ENCODE data around the gene DNAJC11.
"Not testable (repeated sequence)": the region's sequence is repeated elsewhere in the genome, so short reads cannot be mapped to it uniquely, and the experiment has no call there.

The DNAJC11 gene, protein sequence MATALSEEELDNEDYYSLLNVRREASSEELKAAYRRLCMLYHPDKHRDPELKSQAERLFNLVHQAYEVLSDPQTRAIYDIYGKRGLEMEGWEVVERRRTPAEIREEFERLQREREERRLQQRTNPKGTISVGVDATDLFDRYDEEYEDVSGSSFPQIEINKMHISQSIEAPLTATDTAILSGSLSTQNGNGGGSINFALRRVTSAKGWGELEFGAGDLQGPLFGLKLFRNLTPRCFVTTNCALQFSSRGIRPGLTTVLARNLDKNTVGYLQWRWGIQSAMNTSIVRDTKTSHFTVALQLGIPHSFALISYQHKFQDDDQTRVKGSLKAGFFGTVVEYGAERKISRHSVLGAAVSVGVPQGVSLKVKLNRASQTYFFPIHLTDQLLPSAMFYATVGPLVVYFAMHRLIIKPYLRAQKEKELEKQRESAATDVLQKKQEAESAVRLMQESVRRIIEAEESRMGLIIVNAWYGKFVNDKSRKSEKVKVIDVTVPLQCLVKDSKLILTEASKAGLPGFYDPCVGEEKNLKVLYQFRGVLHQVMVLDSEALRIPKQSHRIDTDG

DNA sequence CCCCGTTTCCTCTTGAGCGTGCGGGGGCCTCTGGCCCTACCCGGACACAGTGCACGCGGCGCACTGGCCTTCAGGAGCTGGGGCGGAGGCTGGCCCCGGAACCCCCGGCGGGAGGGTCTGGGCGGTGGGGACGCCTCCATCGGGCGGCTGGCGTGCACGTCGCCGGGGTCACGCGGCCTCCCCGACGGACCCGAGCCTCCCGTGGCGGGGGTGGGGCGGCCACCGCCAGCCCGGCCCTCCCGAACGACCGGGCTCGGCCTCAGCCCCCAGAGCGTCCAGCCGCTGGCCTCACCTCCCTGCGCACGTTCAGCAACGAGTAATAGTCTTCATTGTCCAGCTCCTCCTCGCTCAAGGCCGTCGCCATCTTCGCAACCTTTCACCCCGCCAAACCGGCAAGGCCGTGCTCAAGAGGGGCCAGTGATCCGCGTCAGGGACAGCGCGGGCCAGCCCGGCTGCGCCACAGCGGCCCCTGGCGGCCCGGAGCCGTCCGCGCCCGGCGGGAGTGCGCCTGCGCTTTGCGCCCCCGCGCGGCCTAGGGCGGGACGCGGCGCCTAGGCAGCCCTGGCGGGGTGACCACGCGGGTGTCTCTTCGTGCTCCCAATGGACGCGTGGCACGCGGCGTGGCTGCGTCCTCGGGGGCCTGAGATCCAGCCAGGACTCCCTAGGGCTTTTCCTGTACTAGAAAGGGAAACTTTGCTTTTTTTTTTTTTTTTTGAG lies at the start of gene DNAJC11:
Gene DNAJC11 (minus strand): TSS at position 380 of the 717 bp plus-strand sequence. CDS start 16 bp downstream, at position 364.
- peak; percentile 37 for DNase-seq

DNA sequence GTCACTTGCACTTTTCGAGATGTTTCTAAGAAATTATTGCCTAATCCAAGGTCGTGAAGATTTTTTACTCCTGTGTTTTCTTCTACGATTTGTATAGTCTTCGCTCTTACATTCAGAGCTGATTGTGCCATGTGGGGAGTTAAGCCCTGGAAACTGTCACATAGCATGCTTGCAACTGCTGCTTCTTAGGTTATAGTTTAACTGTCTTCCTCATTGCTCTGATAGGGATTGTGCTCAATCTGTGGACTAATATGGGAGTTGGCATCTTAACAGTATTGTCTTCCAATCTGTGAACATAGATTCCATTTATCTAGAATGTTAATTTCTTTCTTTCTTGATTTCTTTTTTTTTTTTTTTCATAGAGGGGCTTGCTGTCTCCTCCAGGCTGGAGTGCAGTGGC lies 48.9 kb upstream of the DNAJC11 start:
- no peak for DNase-seq

DNA sequence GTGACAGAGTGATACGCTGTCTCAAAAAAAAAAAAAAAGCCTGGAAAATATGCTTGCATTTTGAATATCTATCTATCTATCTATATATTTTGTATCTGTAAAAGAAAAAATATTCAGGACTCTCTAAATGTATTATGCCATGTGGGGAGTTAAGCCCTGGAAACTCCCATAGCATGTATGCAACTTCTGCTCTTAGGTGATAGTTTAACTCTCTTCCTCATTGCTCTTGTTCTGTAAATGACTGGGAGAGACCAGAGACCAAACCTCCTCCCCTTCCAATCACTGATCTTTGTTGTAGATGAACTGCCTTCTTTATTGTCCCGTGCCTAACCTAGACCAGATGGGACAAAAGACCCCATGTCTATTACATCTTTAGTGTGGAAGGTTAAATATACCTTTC lies 46.1 kb upstream of the DNAJC11 start:
- DNase-seq, result no peak

DNA sequence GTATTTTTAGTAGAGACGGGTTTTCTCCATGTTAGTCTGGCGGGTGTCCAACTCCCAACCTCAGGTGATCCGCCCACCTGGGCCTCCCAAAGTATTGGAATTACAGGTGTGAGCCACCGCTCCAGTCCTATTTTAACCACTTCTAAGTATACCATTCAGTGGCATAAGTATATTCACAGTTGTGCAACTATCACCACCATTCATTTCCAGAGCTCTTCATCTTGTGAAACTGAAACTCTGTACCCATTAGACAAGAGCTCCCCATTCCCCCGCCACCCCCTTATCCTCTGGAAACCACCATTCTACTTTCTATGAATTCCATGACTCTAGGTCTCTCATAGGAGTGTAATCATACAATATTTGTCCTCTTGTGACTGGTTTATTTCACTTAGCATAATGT lies 43.5 kb upstream of the DNAJC11 start:
- DNase-seq, result no peak

DNA sequence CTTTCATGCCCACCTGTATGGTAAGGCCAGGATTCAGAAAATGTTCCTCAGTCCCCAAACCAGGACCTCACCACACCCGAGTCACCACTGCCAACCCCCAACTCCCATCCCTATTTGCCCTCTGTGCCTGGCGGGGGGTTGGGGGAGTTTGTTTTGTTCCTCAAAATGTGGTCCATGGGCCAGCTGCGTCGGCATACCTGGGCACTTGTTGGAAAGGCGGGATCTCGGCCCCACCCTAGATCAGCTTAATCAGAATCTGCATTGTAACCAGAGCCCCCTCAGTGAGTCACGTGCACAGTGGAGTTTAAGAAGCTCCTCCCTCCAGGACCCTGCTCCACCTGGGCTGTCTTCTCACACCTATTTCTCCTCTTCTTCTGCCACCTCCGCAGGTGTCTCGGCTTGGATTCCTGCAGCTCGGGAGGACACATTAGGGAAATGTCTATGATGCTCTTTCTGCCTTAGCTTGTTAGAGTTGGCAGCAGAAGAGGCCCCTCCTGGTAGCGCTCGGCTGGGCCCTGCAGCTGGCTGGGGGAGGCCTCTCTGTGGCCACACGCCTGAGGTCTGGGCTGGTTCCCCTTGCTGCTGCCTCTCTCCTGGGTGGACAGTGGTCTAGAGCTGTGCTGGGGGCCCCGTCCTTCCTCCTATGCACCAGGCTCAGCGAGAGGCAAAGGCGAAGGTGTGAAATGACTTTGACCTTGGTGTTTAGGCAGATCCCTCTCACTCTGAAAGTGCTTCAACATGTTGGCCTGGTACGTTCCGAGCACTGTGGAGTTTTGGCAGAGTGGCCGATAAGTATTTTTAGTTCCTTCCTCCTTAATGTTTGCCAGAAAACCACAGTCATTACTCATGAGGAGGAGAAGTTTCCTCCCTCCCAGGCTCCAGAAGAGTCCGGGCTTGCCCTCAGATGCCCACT lies 41.8 kb upstream of the DNAJC11 start:
- no peak for DNase-seq

DNA sequence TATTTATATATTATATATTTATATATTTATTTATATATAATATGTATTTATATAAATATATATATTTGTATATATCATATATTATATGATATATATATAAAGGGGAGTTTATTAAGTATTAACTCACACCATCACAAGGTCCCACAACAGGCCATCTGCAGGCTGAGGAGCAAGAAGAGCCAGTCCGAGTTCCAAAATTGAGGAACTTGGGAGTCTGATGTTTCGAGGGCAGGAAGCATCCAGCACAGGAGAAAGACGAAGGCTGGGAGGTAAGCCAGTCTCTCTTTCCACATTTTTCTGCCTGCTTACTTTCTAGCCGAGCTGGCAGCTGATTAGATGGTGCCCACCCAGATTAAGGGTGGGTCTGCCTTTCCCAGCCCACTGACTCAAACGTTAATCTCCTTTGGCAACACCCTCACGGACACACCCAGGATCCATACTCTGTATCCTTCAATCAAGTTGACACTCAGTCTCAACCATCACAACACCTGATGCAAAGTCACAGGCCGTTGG lies 41.1 kb upstream of the DNAJC11 start:
- DNase-seq, result not testable (repeated sequence)

DNA sequence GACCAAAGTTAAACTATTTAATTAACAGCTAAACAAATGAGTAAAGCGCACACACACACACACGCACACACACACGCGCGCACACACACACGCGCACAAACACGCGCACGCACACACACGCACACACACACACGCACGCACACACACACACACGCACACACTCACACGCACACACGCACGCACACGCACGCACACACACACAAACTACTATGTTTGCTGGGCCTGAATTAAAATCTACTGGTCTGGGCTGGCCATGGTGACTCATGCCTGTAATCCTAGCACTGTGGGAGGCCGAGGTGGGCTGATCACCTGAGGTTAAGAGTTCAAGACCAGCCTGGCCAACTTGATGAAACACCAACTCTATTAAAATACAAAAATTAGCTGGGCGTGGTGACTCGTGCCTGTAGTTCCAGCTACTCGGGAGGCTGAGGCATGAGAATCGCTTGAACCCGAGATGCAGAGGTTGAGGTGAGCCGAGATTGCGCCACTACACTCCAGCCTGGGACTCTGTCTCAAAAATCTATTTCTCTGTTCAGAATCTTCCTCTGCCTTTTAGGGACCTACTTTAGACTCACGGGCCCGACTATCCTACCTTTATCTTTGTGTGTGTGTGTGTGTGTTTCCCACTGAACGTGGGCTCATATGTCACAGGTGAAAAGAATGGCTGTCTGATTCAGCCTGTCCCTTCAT lies 37.5 kb upstream of the DNAJC11 start:
- no peak for DNase-seq

DNA sequence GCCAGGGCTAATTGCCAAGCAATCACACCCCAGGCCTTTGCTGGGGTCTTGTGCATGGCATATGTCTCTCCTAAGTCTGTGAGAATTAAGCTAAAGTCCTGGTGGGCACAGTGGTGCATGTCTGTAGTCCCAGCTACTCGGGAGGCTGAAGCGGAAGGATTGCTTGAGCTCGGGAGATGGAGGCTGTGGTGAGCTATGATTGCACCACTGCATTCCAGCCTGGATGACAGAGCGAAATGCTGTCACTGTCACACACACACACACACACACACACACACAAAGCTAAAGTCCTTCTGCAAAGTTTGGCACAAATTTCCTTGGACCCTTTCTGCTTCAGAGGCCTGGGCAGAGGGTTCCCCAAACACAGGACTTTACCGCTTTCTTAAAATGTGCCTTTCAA lies 31.3 kb upstream of the DNAJC11 start:
- DNase-seq, result no peak

DNA sequence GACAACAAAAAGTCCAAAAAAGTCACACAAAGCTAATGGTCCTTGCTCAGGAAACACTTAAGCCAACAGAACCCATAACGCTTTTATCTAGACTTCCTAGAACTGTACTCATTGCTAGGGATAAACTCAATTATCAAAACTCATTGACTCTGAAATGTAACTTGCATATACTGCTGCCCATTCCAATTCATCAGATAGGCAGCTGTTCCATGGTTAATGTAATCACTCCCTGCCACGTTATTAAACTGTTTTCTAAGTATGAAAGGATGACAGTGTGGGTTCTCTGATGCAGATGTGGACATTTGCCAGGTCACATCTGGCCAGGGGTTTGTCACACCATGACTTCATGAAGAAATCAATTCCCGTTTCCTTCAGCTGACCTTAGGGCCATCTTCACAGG lies 30.3 kb upstream of the DNAJC11 start:
- DNase-seq, result no peak

DNA sequence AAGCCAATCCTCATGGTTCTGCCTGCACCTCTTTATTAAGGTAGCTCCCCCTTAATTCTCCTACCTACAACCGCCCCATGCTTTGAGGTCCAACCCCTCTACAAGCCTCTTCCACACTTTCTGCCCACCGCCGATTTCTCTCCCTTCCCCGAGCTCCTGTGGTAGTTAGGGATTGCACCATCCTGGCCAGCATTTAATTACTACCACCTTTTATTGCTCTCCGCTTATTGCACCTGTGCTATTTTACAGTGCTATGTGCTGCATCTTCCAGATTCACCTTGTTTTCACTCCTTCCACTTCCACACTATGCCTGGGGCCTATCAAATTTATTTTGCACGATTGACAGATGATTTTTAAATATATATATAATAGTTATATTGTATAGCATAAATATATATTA lies 29.3 kb upstream of the DNAJC11 start:
- no peak for DNase-seq

DNA sequence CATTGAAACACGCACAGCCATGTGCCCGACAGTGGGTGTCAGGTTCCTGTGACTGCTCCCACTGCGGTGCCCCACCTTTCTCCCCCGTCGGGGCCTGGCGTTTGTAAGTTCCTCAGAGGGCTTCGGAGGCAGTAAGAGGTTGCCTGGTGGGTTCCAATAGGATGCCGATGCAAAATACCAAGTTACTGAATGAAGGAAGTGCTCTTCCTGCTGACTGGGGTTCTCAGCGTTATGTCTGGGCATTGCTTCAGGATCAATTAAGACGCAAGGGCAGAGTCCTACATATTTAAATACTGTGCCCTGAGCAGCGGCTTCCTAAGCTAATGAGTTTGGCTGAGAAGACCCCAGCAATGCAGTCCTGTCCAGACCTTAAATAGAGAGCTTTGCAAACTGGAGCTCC lies 28.9 kb upstream of the DNAJC11 start:
- no peak for DNase-seq

DNA sequence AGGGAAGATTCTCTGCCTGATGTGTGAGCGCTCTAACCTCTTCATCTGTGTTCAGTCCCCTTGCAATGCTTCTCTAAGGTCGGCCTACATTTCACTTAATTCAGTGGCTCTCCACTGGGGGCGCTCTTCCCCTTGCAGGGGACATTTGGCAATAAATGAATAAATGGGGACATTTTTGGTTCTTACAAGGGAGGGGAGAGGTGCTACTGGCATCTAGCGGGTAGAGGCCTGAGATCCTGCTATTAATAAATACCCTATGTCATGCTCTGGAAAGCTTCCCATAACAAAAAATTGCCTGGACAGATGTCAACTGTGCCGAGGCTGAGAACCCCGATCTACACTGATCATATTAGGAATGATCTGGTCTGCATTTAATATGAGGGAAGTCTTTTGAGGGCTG lies 25.9 kb upstream of the DNAJC11 start:
- peak; percentile 7 for DNase-seq

DNA sequence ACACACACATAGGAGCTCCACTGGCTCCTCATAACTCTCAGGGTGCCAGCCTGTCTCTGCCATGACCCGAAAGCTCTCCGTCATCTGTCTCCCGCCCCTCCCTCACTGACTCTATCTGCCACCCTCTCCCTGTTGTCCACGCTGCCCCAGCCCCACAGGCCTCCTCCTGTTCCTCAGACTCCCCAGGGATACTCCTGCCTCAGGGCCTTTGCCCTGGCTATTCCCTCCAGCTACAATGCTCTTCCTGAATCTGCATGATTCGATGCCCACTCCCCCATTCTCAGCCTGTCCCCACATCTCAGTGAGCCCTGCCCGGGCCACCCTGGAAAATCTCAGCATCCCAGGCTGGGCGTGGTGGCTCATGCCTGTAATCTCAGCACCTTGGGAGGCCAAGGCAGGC lies 24.6 kb upstream of the DNAJC11 start:
- no peak for DNase-seq

DNA sequence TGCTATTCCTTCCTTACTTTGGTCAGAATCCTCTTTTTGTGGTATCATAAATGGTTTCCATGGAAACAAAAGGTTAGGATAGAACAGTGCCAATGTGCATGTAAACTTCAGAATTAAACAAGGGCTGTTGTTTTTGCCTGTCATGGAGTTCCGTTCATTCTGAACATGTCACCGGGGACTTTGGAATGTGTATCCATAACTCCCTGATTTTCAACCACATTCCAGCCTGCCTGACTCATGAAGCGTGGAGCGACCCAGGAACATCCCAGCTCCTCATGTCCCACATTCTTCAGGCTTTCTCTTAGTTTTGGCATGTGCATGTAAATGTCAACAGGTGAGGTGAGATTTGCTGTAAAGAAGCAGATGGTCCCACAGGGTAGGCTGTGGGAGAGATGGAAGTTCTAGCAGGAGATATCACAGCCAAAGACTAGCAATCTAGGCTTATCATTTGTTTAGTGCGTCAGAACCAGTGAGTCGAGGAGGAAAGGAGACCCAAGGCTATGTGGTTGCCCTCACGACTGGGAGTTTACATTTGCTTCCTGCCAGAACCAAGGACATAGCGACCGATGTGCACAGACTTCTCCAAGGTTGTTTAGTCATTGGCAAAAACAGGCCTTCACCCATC lies 23.0 kb upstream of the DNAJC11 start:
- no peak for DNase-seq

DNA sequence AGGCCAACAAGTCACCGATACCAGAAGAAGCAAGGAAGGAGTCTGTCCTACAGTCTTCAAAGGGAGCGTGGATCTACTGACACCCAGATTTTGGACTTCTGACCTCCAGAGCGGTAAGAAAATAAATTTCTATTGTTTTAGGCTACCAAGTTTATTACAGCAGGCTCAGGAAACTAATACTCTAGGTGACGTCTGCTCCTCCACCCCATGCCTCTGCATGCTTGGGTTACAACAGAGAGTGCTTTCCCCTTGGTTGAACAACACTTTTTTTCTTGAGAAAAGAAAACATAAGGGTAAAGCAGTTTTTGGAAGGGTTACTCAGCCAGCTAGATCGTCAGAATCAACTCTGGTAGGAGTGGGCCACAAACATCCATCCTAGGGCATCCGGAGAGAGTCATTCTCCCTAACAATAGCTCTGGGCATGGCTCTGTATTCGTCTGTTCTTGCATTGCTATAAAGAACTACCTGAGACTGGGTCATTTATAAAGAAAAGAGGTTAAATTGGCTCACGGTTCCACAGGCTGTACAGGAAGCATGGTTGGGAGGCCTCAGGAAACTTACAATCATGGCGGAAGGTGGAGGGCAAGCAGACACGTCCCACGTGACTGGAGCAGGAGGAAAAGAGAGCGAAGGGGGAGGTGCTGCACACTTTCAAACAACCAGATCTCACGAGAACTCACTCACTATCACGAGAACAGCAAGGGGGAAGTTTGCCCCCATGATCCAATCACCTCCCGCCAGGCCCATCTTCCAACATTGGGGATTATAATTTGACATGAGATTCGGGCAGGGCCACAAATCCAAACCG lies 22.2 kb upstream of the DNAJC11 start:
- no peak for DNase-seq

DNA sequence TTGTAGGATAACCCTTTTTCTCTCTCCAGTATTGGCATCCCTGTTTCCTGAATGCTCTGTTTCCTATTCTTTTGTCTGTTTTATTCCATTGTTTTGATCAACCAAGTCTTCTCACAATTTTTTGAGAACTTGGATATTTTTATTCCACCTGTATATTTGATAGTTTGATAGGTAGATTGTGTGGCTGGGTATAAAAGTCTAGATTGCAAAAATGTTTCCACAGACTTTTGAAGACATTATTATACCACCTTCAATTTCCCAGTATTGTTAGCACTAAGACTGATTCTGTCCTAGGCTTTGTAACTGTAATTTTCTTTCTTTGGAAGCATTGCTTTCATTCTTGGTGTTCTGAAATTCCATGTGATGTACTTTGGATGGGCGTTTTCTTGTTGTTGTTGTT lies 9.6 kb upstream of the DNAJC11 start:
- DNase-seq, result no peak

DNA sequence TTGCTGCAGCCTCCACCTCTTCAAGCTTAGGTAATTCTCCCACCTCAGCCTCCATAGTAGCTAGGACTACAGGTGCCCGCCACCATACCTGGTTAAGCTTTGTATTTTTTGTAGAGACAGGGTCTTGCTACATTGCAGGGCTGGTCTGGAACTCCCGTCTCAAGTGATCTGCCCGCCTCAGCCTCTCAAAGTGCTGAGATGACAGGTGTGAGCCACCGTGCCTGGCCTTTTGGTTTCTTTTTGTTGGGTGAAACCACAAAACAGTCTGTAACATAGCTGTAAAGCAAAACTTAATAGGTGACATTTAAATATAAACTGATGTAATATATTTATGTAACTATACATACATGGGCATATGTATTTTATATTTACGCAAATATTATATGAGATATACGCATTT lies 3.1 kb upstream of the DNAJC11 start:
- DNase-seq, result no peak

DNA sequence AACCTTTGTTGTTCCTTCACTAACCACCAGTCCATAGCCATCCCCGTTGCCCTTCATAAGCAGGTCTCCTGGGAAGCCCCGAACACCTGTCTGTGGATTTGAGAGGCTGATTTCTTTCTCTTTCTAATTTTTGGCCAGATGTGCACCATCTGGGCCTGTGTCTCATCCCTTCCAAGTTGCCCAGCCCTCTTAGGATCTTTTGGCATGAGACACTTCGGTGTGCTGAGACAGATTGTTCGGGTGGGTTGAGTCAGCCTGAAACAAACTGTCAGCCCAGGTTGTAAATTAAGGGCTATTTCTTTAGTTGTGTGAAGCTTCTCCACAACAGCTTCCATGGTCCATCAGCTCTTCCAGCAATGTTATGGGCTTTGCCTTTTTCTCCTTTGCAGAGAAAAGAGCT lies 1.4 kb upstream of the DNAJC11 start:
- DNase-seq, result no peak

DNA sequence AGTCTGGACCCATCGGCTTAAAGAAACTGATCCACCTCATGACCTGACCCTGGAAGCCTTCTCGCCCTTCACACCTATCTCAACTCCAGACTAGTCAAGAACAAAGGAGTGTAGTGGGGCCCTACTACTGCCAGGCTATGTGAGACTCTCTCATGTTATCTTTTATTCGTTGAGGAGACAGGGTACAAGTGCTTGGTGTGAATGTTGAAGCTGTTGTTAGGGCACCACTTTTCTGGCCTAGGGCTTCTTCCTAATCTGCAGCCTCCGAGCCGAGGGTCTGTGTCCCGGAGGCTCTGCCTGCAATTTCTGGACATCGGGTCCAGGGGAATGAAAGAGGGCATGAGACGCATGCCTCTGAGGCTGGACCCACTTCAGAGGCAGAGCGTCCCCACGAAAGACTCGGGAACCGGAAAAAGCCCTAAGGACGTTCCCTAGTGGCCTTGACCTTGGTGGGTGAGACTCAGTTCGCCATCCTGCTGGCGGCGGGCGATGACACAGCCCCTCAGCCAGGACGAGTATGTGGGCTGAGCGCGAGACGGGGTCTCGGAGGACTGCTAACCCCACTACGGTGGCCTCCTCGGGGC lies 671 bp downstream of the DNAJC11 start:
- DNase-seq, result no peak

DNA sequence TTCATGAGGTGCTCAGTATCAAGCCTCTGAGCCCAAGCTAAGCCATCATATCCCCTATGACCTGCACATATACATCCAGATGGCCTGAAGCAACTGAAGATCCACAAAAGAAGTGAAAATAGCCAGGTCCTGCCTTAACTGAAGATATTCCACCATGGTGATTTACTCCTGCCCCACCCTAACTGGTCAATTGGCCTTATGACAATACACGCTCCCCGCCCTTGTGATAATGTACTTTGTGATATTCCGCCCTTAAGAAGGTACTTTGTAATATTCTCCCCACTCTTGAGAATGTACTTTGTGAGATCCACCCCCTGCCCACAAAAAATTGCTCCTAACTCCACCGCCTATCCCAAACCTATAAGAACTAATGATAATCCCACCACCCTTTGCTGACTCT lies 1.7 kb downstream of the DNAJC11 start:
- not testable (repeated sequence) for DNase-seq
